IPS-15b (cell line): Measurements from ENCODE around the gene AKIRIN1.
"Not testable (repeated sequence)": the region's sequence is repeated elsewhere in the genome, so short reads cannot be mapped to it uniquely, and the experiment has no call there.

Experiments used
- H3K27me3 ChIP-seq: one replicate; pipeline ENCODE4 v1.6.1; 2013; ENCODE audit warnings: low read length; ENCODE audit not compliant: control insufficient read depth, insufficient read depth
- H3K36me3 ChIP-seq: one replicate; pipeline ENCODE4 v1.6.1; 2013; ENCODE audit warnings: low read length; ENCODE audit not compliant: control insufficient read depth, insufficient read depth
- H3K4me1 ChIP-seq: one replicate; pipeline ENCODE4 v1.6.1; 2013; ENCODE audit warnings: mild to moderate bottlenecking, low read length; ENCODE audit not compliant: control insufficient read depth, insufficient read depth
- H3K4me3 ChIP-seq: one replicate; pipeline ENCODE4 v1.5.1; 2013; ENCODE audit warnings: low read depth, low read length
- H3K9ac ChIP-seq: one replicate; pipeline ENCODE4 v1.6.1; 2013; ENCODE audit warnings: low read depth, mild to moderate bottlenecking, low read length
- H3K9me3 ChIP-seq: one replicate; pipeline ENCODE4 v1.6.1; 2013; ENCODE audit warnings: mild to moderate bottlenecking, low read length; ENCODE audit not compliant: control insufficient read depth, insufficient read depth

The AKIRIN1 gene

DNA sequence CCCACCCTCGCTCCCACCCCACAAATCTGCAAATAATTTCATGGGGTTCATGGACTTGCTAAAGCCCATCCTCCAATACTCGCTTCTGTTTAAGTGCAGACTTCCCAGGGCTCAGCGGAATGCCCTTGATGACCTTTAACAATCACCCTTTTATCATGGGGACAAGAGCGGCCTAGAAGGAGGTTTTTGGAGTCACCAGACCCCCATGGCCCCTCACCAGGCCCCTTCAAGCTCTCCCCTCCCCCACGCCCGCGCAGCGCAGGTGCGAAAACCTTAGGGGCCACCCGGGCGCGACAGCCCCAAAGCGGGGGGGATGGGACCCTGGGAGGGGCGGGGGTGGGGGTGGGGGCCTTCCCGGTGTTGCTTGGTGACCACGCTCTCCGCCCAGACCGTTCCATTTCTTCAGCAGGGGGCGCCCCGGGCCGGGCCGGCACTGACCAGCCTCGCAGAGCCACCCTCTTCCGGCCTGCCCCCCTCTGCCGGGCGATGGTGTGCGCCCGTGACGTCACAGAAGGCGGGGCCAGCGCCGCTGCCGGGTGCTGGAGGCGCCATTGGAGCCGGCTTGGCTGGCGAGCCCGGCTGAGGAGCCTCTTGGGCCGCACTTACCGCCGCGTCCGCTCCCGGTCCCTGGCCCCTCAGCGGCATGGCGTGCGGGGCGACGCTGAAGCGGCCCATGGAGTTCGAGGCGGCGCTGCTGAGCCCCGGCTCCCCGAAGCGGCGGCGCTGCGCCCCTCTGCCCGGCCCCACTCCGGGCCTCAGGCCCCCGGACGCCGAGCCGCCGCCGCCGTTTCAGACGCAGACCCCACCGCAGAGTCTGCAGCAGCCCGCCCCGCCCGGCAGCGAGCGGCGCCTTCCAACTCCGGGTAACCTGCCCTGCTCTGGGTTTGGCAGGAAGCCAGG, at the start of gene AKIRIN1:
Gene AKIRIN1 (plus strand): TSS at position 539 of the 900 bp plus-strand sequence. CDS start 105 bp downstream, at position 644.
- Histone ChIP-seq H3K36me3 (peaks cover 7% of the 10 kb centered on the region), H3K9ac (peak within 1 kb of the TSS; percentile 90), H3K27me3 (no peaks in the 10 kb centered on the region), H3K4me1 (peaks cover 20% of the 10 kb centered on the region), H3K9me3 (no peaks in the 10 kb centered on the region), H3K4me3 (peak within 1 kb of the TSS; percentile 94)

DNA sequence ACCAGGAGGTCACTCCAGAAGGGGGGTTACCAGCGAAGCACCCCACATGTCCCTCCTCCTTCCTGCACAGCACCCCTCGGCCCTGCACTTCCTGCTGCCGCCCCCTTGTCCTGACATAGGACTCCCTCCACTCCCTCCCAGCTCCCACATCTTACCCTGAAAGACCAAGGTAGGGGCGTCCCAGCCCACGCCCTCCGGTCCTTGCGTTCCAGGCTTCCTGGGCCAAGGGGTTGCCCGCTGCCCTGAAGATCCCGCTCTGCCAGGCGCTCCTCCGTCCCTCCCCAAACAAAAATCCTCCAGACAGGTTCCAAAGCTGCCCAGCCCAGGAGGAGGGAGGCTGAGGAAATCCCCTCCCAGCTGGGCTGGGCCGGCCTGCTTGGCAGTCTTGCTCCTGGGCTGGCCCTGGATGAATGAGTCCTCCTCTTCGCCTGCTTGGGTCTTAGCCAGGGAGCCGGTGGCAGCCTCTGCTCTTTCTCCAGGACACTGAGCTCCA, 49.5 kb upstream of the AKIRIN1 start, which contains the start of gene RHBDL2:
Gene RHBDL2 (minus strand): TSS at position 304 of the 493 bp plus-strand sequence. CDS start 22,618 bp downstream, outside the sequence.
- Histone ChIP-seq H3K4me3 (no peak within 1 kb of the TSS), H3K27me3 (no peaks in the 10 kb centered on the region), H3K36me3 (no peaks in the 10 kb centered on the region), H3K9ac (no peak within 1 kb of the TSS), H3K4me1 (peaks cover 3% of the 10 kb centered on the region), H3K9me3 (no peaks in the 10 kb centered on the region)

DNA sequence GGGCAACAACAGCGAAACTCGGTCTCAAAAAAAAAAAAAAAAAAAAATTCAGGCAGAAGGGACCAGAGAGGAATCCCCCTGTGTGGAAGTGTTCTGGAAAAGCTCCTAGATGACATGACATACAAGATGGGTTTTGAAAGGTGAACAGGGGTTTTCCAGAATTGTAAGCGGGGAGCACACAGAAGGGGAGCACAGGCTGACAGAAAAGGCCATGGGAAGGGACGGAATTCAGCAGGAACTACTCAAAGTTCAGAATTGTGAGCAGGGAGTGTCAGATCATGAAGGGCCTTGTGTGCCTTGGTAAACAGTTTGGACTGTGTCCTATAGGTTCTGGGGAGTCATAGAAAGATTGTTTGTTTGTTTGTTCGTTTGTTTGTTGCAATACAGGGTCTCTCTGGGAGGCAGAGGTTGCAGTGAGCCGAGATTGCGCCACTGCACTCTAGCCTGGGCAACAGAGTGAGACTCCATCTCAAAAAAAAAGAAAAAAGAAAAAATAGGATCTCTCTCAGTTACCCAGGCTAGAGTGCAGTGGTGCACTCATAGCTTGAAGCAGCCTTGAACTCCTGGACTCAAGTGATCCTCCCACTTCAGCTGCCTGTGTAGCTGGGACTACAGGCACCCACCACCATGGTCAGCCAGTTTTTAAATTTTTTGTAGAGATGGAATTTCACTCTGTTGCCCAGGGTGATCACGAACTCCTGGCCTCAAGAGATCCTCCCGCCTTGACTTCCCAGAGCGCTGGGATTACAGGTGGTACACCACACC, 48.2 kb upstream of the AKIRIN1 start:
- Histone ChIP-seq H3K9ac (no peak overlapping the region), H3K4me3 (no peak overlapping the region), H3K9me3 (no peaks in the 10 kb centered on the region), H3K4me1 (peaks cover 3% of the 10 kb centered on the region), H3K27me3 (no peaks in the 10 kb centered on the region), H3K36me3 (no peaks in the 10 kb centered on the region)

DNA sequence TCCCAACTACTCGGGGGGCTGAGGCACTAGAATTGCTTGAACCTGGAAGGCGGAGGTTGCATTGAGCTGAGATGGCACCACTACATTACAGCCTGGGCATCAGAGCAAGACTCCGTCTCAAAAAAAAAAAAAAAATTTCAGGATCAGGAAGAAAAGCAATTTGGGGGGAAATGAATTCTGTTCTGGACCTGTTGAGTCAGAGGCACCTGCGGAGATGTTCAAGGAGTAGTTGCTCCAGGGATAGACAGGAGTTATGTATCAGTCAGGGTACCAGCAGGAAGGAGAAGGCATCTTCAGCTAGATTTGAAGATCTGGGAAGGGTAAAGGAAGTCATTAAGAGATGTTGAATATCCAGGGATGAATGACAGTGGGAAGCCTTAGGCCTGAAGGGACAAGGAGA, 46.5 kb upstream of the AKIRIN1 start:
- Histone ChIP-seq H3K27me3 (no peaks in the 10 kb centered on the region), H3K36me3 (no peaks in the 10 kb centered on the region), H3K4me3 (no peak overlapping the region), H3K4me1 (peaks cover 3% of the 10 kb centered on the region), H3K9me3 (no peaks in the 10 kb centered on the region), H3K9ac (no peak overlapping the region)

- H3K36me3 ChIP-seq, result no peaks in the 10 kb centered on the region
- no peak overlapping the region for H3K4me3 ChIP-seq
- no peaks in the 10 kb centered on the region for H3K9me3 ChIP-seq
- H3K27me3 ChIP-seq, result no peaks in the 10 kb centered on the region
- no peak overlapping the region for H3K9ac ChIP-seq
- peaks cover 5% of the 10 kb centered on the region for H3K4me1 ChIP-seq
These were observed 40.5 kb upstream of the AKIRIN1 start for GRCh38 chr1:38950553-38950952.

DNA sequence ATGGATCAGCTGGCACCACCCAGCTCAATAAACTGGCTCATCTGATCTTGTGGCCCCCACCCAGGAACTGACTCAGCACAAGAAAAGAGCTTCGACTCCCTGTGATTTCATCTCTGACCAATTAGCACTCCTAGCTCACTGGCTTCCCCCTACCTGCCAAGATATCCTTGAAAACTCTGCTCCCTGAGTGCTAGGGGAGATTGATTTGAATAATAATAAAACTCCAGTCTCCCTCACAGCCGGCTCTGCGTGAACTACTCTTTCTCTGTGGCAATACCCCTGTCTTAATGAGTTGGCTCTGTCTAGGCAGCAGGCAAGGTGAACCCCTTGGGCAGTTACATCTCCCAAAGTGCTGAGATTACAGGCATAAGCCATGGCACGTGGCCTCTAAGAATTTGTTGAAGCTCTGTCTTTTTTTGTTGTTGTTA, 37.6 kb upstream of the AKIRIN1 start:
- H3K4me3 ChIP-seq, result no peak overlapping the region
- no peak overlapping the region for H3K9ac ChIP-seq
- H3K27me3 ChIP-seq, result no peaks in the 10 kb centered on the region

DNA sequence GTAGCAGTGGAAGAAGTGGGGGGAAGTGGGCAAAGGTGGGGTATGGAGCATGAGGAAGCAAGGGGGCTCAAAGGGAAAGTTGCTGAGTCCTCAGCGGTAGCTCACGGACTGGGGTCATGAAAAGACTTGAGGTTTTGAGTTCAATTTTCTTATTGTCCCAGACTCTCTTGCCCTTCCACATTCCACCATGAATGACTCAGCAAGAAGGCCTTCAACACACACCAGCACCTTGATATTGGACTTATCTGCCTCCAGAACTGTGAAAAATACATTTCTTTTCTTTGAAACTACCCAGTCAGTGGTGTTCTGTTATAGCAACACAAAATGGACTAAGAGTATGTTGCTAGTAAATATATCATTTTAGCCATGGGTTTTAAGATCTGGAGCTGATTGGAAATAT, 32.1 kb upstream of the AKIRIN1 start:
- no peaks in the 10 kb centered on the region for H3K9me3 ChIP-seq
- H3K9ac ChIP-seq, result no peak overlapping the region
- H3K4me3 ChIP-seq, result no peak overlapping the region
- no peaks in the 10 kb centered on the region for H3K27me3 ChIP-seq
- no peaks in the 10 kb centered on the region for H3K36me3 ChIP-seq
- H3K4me1 ChIP-seq, result no peaks in the 10 kb centered on the region

More for the DNA sequence above, 37.6 kb upstream of the AKIRIN1 start:
- peaks cover 5% of the 10 kb centered on the region for H3K4me1 ChIP-seq
- H3K36me3 ChIP-seq, result no peaks in the 10 kb centered on the region
- H3K9me3 ChIP-seq, result no peaks in the 10 kb centered on the region

DNA sequence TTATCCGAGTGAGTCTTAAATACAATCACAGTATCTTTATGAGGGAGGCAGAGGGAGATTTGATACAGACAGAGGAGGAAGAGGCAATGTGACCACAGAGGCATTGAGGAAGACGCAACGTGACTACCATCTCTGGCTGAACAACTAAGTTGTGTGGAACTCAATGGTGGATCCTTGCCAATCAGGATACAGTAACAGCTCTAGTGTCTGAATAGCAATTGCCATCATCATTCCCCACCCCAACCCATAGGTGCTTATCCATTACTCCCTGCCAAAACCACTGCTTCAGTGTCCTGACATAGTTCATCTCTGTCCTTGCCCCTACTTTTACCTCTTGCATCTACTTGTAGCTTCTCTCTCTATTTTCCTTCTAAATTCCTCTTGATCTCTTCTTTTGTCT, 29.0 kb upstream of the AKIRIN1 start:
- H3K4me1 ChIP-seq, result no peaks in the 10 kb centered on the region
- no peaks in the 10 kb centered on the region for H3K36me3 ChIP-seq
- no peak overlapping the region for H3K4me3 ChIP-seq
- no peaks in the 10 kb centered on the region for H3K9me3 ChIP-seq
- H3K9ac ChIP-seq, result no peak overlapping the region
- no peaks in the 10 kb centered on the region for H3K27me3 ChIP-seq

DNA sequence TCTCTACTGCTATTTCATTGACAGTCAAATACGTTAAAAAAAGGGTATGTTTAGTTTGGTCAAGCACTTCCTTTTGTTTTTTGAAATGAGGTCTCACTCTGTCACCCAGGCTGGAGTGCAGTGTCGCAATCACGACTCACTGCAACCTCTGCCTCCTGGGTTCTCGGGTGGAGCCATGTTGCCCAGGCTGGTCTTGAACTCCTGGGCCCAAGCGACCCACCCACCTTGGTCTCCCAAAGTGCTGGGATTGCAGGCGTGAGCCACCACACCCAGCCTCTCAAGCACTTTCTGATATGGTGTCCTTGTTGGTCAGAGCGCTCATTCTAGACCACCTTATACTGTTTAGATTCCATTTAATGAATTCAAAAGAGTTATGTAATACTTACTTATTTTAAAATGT, 28.5 kb upstream of the AKIRIN1 start:
- H3K4me1 ChIP-seq, result no peaks in the 10 kb centered on the region
- no peaks in the 10 kb centered on the region for H3K9me3 ChIP-seq
- H3K9ac ChIP-seq, result no peak overlapping the region
- H3K36me3 ChIP-seq, result no peaks in the 10 kb centered on the region
- no peaks in the 10 kb centered on the region for H3K27me3 ChIP-seq
- no peak overlapping the region for H3K4me3 ChIP-seq

DNA sequence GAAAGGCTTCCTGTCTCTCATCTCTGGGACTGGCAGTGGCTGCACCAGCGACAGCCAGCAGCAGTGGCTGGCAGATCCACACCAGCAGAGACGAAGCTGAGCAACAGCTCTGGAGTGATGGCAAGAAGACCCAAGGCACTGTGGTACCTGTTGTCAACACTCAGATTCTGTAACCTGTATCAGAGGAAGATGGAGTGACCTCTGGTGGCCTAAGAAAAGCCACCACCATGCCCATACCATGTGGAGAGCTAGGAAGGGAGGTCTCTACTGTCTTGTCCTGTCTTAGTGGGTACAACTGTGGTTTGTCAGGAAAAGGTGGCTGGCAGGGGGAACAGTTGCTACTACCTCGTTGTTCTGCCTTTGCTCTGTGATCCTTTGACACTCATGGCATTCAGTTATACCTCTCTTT, 26.9 kb upstream of the AKIRIN1 start:
- no peaks in the 10 kb centered on the region for H3K36me3 ChIP-seq
- no peak overlapping the region for H3K9ac ChIP-seq
- no peaks in the 10 kb centered on the region for H3K9me3 ChIP-seq
- no peak overlapping the region for H3K4me3 ChIP-seq
- H3K27me3 ChIP-seq, result no peaks in the 10 kb centered on the region
- no peaks in the 10 kb centered on the region for H3K4me1 ChIP-seq

DNA sequence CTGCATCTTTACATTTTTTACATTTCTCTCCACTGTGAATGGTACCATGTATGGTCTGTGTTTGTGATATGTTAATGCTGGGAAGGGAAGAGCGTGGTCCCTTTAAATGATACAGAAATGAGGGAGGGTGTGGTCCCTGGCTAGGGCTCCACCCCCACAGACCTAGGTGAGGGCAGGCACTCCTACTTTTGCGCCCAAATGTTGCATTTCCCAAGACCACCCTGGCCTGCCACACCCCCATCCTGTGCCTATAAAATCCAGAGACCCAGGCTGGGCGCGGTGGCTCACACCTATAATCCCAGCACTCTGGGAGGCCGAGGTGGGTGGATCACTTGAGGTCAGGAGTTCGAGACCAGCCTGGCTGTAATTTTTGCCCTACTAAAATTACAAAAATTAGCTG, 17.9 kb upstream of the AKIRIN1 start:
- not testable (repeated sequence) for H3K36me3 ChIP-seq, H3K9me3 ChIP-seq, H3K27me3 ChIP-seq, H3K4me3 ChIP-seq, H3K4me1 ChIP-seq, H3K9ac ChIP-seq
